NOMO-1 (cell line): ENCODE measurements around the gene KLHL36.

Experiments
- DNase-seq, 2 experiments: peaks; one replicate each; lab custom pipeline; 2025; ENCODE audit not compliant: unreplicated experiment in 2 of 2; lab: John Stamatoyannopoulos, UW

The KLHL36 gene

DNA sequence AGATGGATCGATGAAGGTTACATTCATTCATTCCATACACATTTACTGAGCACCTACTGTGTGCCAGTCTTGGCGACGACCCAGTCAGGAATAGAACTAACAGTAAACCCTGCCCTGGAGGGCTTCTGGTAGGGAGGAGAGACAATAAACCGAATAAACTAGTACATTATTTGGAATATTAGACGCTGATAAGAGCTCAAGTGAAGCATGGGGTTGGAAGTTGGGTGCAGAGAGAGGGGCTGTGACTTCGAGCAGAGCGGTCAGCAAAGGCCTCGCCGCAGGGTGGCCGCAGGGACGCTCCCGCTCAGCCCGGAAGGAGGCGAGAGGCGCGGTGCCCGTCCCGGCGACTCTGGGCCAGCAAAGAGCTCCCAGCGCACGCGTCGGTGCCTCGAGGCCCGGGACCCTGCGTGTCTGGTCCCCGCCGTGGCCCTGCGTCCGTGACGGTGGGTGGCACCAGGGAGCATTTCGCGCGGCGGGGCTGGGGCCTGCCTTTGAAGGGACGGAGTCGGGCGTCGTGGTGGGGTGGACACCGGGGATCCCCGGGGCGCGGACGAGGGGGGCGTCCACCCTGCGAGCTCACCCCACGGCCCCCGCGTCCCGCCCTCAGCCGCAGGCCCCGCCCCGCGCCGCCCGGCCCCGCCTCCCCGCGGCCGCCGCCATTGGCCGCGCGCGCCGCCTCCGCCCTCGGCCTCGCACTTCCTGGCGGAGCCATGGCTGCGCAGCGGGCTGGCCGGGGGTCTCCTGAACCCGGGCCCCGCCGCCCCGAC lies at the start of gene KLHL36:
TSS of gene KLHL36 (plus strand) at position 684 of the 767 bp plus-strand sequence. CDS start 2,357 bp downstream, outside the sequence.
- DNase-seq = peak; percentile 20 to 51

DNA sequence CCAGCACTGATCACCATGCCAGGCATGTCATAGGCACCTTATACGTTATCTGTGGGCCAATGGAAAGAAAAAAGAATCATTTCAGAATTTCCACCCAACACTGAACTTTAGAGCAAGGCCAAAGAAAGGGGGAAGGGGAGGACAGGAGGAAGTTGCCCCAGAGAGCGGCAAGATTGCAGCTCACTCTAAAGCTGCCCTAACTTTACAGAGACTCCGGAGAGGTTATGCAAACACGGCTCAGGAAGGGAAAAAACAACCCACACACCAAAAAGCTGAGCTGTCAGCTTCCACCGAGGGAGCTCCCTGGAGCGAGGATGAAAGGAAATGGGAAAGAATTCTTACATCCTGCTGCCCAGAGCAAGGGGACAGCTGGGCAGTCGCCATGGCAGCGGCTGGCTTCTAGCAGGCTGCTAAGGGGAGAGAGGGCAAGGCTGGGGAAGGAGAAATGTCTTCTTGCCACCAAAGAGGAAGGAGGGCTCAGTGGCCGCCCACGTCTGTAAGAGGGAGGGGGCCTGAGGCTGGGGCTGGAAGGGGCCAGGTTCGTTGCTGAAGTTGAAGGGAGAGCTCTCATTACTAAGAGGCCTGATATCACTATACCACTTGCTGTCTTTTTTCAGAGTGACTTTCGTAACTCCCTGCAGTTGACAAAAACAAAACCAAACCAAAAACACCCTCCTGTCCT lies 48.6 kb upstream of the KLHL36 start:
- DNase-seq = peak; percentile 93 to 96

DNA sequence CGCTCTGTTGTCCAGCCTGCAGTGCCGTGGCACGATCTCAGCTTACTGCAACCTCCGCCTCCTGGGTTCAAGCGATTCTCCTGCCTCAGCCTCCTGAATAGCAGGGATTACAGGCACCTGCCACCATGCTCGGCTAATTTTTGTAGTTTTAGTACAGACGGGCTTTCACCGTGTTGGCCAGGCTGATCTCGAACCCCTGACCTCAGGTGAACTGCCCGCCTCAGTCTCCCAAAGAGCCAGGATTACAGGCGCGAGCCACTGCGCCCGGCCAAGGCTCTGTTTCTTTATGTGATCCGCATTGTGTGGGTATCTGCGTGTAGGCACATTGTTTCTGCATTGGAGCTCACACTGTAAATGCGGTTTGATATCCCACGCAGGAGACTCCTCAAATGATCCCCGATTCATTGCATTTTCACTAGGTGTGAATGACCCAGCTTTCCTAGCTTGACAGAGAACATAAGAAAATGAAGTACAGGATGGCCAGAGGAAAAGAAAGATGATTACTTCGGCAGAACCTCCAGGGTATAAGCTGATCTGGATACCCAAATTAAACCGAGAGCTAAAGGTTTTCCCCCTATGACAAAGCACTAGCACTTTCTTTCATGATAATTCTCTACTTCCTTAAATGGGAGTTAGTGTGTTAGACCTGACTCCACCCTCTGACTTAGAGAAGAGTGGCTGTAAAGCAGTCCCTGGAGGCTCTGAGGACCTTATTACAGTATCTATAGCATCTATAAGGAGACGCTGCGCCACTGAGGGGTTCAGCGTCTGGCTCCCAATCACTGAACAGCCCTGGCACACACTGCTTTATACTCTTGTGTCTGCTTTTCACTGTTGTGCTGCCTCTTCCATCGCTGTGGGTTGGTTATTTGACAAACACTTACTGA lies 47.7 kb upstream of the KLHL36 start:
- peak; percentile 66 to 93 for DNase-seq

DNA sequence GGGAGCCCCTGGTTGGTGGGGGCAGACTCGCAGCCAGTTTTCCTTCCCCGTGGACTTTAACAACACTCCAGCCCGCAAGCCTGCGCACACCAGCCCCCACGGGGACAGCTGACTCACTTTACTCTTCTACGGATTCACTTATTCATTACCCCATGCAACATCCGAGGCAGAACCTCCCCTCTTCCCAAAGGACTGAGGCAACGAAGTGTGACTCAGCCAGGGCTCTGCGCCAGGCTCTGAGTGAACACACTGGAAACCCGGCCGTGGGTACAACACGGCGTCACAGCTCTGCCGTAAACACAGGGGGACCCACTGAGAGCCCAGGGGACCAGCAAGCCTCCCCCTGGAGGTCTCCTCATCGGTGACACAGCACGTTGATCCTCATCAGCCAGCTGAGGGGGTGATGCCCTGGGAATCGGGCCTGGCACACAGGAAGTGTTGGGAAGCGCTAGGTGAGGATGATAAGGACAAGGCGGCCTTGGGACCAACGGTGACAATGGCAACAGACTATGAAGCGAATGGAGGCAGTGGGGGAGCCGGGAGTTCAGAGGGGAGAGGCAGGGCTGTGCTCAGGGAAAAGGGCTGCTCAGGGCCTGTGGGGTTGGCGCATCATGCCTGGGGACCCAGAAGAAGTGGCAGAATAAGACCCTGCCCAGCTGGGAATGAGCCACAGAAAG lies 45.0 kb upstream of the KLHL36 start:
- DNase-seq = peak; percentile 28 to 39

DNA sequence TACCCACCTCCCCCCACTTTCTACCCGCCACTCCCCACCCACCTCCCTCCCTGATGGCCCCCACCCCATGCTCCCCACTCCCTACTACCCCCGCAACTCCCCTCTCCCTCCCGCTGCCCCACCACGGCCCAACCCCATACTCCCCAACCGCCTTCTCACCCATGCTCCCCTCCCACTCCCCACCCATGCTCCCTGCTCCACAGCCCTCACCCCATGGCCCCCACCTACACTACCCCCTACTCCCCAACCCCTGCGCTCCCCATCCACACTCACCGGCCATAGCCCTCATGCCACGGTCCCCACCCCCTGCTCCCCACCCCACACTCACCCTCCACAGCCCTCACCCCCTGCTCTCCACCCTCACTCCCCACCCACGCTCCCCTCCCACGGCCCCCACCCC lies 44.4 kb upstream of the KLHL36 start:
- no peak for DNase-seq

DNA sequence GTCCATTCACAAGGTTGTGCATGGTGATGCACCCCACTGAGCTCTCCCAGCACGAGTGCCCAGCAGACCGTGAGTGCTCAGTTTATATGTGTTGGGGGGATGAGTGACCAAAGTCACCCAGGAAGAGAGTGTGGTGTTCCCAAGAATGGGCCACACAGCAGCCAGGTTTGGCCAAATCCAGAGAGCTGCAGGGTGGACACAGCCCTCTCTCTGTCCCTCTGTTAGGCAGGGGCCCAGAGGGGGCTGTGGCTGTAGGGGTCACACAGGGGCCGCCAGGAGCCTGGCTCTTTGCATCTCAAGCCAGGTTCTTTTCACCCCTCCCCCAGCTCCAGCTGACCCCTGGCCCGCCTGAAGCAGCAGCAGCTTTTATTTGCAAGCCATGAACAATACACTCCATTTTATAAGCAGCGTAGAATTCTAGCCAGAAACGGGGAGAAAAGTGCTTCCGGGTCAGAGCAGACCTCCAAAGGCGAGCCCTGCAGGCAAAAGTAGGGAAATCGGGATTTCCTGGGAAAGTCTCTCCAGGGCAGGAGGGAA lies 43.8 kb upstream of the KLHL36 start:
- DNase-seq = no peak

DNA sequence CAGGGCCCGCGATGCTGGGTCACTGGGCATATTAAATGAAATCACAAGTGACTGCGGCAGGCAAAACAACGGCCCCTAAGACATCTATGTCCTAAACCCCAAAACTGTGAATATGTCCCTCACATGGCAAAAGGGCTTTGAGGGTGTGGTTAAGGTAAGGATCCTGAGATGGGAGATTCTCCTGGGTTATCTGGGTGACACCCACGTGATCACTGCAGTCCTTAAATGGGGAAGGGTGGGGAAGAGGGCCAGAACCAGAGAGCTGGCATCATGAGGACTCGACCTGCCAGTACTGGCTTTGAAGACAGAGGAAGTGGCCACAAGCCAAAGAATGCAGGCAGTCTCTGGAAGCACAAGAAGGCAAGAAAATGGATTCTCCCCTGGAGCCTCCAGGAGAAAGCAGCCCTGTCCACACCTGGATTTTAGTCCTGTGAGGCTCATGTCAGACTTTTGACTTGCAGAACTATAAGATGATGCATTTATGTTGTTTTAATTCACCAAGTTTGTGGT lies 42.9 kb upstream of the KLHL36 start:
- DNase-seq = no peak

DNA sequence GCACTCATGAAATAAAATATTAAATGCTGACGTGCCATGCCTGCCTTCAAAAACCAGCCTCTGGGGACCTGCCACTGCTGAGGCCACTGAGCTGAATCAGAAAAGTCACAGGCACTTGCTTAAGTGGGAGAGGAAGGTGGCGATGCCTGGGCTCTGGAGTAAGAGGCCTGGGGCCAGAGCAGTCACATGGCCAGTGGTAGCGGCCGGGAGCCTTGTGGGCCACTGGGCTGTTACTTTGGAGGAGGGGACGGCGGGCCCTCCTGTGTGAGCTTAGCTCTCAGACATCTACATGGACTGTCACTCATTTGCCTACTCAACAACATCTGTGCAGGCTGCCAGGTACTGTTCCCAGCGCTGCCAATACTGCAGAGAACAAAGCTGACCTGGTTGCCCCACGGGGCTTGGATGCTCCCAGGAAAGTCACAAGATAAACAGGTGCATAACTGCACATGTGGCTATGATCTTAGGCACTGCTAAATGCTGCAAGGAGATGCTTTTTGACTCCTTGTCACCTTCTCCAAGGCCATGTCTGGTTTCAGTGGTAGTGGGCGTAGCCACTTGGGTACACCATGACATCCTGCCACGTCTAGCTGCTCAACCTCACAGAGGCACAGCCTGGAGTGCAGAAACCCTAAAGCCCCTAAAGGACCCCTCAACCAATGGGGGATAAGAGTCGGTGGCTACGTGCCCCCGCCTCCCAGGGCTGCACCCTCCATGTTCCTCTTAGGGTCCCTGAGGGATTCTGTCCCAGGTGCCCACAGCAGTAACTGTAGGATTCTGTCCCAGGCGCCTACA lies 42.0 kb upstream of the KLHL36 start:
- no peak for DNase-seq

DNA sequence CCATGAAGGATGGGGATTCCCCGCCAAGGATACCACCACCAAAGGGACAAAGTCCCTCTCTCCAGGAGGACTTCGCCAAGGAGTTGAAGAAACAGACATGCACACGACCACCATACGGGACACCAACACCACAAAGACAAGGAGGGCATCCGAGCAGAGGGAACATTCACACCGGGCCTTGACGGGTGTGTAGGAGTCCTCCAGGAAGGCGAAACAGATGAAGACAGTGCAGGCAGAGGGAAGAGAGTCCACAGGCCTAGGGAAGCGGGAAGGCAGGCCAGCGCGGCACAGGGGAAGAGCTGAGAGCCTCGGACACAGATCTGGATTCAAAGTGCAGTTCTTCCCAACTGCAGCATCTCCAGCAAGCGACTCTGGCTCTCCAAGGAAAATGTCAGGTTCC lies 41.2 kb upstream of the KLHL36 start:
- DNase-seq = no peak

DNA sequence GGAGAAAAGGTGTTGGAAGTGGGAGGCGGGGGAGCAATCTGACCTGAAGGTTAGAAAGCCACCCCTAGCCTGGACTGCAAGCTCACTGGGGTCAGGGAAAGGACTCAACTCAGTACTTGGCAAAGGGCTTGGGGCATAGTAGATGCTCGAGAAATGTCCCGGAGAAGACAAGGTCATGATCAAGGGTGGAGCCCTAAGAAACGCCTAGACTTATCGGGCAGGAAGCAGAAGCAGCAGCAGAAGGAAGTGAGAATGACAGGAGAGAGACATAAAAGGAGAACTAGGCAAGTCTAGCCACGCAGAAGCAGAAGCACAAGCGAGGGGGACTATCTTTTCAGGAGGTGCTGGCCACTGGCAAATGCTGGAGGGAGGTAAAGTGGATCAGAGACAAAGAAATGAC lies 40.6 kb upstream of the KLHL36 start:
- peak; percentile 82 to 99 for DNase-seq

DNA sequence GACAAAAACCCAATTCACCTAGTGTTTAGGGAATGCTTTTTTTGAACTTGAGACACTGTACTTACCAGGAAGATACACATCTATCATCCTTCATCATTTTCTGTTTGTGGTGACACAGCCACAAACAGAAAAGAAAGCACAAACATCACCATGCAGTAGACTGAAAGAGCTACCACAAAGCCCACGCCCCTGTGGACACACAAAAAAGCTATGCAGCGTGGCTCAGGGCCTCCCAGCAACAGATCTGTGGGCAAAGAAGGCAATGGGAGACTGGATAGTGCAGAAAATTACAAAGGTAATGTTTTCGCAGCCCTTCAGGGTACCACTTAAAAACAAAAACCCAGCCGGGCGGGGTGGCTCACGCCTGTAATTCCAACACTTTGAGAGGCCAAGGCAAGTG lies 40.0 kb upstream of the KLHL36 start:
- DNase-seq = peak in 1 of 2 experiments; percentile 38

DNA sequence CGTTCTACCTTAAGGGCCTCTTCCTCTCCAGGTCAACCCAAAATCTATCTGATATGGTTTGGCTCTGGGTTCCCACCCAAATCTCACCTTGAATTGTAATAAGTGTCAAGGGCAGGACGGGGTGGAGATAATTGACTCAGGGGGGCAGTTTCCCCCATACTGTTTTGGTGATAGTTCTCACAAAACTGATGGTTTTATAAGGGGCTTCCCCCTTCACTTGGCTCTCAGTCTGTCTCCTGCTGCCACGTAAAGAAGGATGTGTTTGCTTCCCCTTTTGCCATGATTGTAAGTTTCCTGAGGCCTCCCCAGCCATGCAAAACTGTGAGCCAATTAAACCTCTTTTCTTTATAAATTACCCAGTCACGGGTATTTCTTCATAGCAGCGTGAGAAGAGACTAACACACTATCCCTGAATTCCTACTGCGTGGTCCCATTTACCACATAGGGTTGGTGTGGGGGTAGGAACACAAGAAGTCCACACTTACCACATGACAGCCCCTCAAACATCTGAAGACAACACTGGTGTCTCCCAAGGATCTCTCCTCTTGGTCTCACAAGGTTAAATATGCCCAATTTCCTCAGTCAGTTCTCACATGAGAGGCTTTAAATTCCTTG lies 38.6 kb upstream of the KLHL36 start:
- DNase-seq = no peak

DNA sequence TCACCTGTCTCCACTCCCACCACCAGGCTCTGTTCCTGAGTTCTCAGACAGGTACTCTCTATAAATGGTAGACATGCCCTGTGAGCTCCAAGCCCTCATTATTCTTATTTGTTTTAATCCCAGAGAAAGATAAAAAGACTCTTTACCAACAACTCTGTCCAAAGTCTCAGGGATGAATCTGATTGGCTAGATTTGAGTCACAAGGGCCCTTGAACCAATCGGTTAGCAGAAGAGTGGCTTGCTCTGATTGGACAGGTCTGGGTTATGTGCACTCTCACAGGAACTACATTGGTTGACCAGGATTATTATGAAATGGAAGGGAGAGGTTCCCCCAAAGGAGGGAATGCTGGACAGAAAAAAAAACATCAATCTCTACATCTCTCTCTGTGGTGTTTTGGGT lies 37.9 kb upstream of the KLHL36 start:
- no peak for DNase-seq

DNA sequence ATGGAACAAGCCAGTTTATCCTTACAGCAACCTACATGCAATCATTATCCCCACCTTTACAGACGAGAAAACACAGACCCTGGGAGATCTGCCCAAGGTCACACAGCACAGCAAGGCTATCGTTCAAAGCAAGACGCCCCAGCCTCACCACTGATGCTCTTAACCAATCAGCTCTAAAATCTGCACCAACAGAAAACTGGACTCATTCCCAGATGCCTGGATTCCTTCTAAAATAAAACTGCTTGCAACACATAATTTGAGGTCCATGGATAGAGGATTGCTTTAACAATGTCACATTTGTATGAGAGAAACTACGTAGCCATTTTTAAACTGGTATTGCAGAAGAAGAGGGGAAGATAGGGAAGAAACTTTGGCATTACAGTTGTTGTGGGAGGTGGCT lies 37.3 kb upstream of the KLHL36 start:
- no peak for DNase-seq

DNA sequence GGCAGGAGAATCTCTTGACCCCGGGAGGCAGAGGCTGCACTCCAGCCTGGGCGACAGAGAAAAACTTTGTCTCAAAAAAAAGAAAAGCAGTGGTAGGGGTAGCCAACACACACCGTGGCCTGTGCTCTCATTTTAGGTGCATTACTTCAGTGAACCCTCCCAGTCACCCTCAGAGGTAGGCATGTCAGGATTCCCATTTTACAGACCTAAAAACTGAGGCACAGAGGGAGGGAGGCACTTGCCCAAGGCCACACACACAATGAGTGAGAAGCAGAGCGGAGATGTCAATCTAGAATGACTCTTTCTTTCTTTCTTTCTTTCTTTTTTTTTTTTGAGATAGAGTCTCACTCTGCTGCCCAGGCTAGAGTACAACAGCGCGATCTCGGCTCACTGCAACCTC lies 35.6 kb upstream of the KLHL36 start:
- no peak for DNase-seq

DNA sequence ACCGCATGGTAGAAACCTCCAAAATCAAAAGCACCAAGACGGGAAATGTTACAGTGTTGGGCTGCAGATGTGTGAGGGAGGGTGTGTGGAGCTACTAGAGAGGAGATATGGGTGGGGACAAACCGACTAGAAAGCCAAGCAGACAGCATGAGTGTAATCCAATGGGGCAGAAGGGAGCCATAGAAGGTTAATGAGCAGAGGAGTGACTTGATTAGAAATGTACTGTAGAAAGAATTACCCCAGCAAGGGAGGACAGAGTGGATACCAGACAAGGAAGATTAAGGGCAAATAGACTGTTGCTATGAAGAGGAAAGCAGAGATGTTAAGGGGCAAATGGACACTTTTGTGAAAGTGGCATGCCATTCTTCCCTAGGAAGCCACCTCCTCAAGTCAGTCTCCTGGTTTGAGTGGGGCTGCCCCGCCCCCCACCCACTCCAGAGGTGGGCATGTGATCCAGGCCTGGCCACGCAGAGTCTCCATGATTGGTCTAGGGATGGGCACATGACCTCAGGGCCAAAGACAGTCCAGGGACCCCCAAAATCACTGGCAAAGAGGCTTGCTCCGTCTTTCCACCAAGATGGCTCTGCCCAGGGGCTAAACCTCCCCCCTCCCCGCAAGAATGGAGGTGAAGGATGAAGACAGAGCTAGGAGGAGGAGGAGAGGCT lies 34.8 kb upstream of the KLHL36 start:
- no peak for DNase-seq

DNA sequence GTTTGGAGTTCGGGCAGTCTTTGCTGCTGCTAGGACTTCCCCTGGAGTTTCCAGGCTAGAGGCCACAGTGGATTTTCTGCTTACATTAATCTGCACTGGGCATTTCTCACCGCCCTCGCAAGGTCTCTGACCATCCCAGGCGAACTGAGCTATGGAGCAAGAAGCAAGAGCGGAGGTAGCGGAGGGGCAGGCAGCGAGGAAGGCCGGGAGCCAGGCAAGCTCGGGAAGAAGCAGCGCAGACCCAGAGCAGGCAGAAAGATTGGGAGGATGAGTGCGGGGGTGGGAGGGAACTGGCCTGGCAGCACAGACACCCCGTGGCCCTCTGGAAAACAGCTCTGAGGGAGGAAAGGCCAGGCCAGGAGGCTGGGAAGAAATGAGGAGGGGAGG lies 34.2 kb upstream of the KLHL36 start:
- no peak for DNase-seq

DNA sequence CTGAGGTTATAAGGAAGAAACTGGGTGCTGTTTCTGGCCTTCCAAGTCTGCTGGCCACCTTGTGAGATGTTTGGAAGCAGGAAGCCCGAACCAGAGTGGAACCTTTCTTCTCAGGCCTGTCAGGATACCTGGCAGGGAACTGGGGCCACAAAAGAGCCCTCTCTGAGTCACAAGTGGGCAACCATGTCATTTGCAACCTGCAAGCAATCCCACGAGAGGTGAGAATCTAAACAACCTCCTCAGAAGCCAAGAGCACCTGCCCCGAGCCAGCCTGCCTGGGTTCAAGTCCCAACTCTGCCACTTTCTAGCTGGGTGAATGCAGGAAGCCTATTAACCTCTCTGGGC lies 33.7 kb upstream of the KLHL36 start:
- no peak for DNase-seq
